NK-92 (cell line): ENCODE measurements around the gene ALDH18A1.

Experiments used
- DNase-seq: peaks from one replicate; lab custom pipeline; 2025; ENCODE audit not compliant: unreplicated experiment; lab: John Stamatoyannopoulos, UW

The ALDH18A1 gene

GRCh38 chr10:95579835-95580535 is 76.5 kb downstream of the ALDH18A1 start:
- DNase-seq, result no peak

GRCh38 chr10:95579292-95579691 is 77.2 kb downstream of the ALDH18A1 start:
- no peak for DNase-seq

- DNase-seq, result no peak
Observed at GRCh38 chr10:95578619-95579018, 77.9 kb downstream of the ALDH18A1 start.

GRCh38 chr10:95574649-95575365 is 81.7 kb downstream of the ALDH18A1 start:
- DNase-seq, result no peak

- no peak for DNase-seq
Observed at GRCh38 chr10:95573964-95574604, 82.4 kb downstream of the ALDH18A1 start.

GRCh38 chr10:95573527-95573926 is 83.0 kb downstream of the ALDH18A1 start:
- no peak for DNase-seq

GRCh38 chr10:95572131-95572820 is 84.2 kb downstream of the ALDH18A1 start:
- no peak for DNase-seq

- no peak for DNase-seq
Observed at GRCh38 chr10:95571390-95571789, 85.1 kb downstream of the ALDH18A1 start.

GRCh38 chr10:95569368-95569767 is 87.1 kb downstream of the ALDH18A1 start:
- no peak for DNase-seq

GRCh38 chr10:95567903-95568630 is 88.4 kb downstream of the ALDH18A1 start:
- DNase-seq, result no peak

- DNase-seq, result no peak
Observed at GRCh38 chr10:95566136-95566535, 90.4 kb downstream of the ALDH18A1 start.

GRCh38 chr10:95565336-95565735 is 91.2 kb downstream of the ALDH18A1 start:
- no peak for DNase-seq

GRCh38 chr10:95564291-95564690 is 92.2 kb downstream of the ALDH18A1 start:
- DNase-seq, result no peak

- DNase-seq, result no peak
Observed at GRCh38 chr10:95562341-95562965, 94.1 kb downstream of the ALDH18A1 start.

GRCh38 chr10:95561864-95562177 is 94.7 kb downstream of the ALDH18A1 start:
- DNase-seq, result no peak

- peak; percentile 22 for DNase-seq
Observed at GRCh38 chr10:95561177-95561863, 95.2 kb downstream of the ALDH18A1 start, which contains the start of gene SORBS1. TSS of gene SORBS1 (minus strand) at chr10:95561371. CDS start at chr10:95441135, 120,236 bp downstream.

GRCh38 chr10:95560278-95561176 is 96.0 kb downstream of the ALDH18A1 start:
- DNase-seq, result no peak

- DNase-seq, result no peak
Observed at GRCh38 chr10:95559896-95560277, 96.6 kb downstream of the ALDH18A1 start.

- DNase-seq, result no peak
Observed at GRCh38 chr10:95559471-95559870, 97.0 kb downstream of the ALDH18A1 start.
